Hepatocyte (in vitro differentiated cells): ENCODE results near the gene PRRG3. TPM values are rescaled to one million over a fixed set of nuclear protein-coding genes. Genes with fewer than 3 reads are reported as not detected.

Source experiments
- DNase-seq: peaks from one replicate; pipeline ENCODE4 v3.0.0-alpha.2; 2016; ENCODE audit warnings: low spot score
- H2AFZ ChIP-seq: fragments of 200-600 bp; sonication (generic); 2 replicates; pipeline ENCODE4 v1.6.0; 2016; ENCODE audit warnings: antibody characterized with exemption, mild to moderate bottlenecking
- H3K27ac ChIP-seq: fragments of 200-600 bp; sonication (generic); 2 replicates; pipeline ENCODE4 v1.5.1; 2016; ENCODE audit warnings: mild to moderate bottlenecking
- H3K27me3 ChIP-seq: fragments of 200-600 bp; sonication (generic); 2 replicates; pipeline ENCODE4 v1.6.1; 2016
- H3K36me3 ChIP-seq: fragments of 200-600 bp; sonication (generic); replicated peaks from 2 replicates; pipeline ENCODE4 v1.5.1; 2016; ENCODE audit warnings: low read depth; ENCODE audit not compliant: insufficient read depth
- H3K4me1 ChIP-seq: fragments of 200-600 bp; sonication (generic); 2 replicates; pipeline ENCODE4 v1.5.1; 2016; ENCODE audit warnings: mild to moderate bottlenecking, moderate library complexity; ENCODE audit not compliant: insufficient read depth
- H3K4me2 ChIP-seq: fragments of 200-600 bp; sonication (generic); 2 replicates; pipeline ENCODE4 v1.6.0; 2016
- H3K4me3 ChIP-seq: fragments of 200-600 bp; sonication (generic); 2 replicates; pipeline ENCODE4 v1.5.1; 2016; ENCODE audit warnings: mild to moderate bottlenecking
- H3K79me2 ChIP-seq: fragments of 200-600 bp; sonication (generic); 2 replicates; pipeline ENCODE4 v1.6.0; 2017; ENCODE audit warnings: mild to moderate bottlenecking
- H3K9me2 ChIP-seq: fragments of 200-600 bp; sonication (generic); replicated peaks from 2 replicates; pipeline ENCODE4 v1.6.0; 2017; ENCODE audit warnings: mild to moderate bottlenecking; ENCODE audit not compliant: insufficient read depth
- H3K9me3 ChIP-seq: fragments of 200-600 bp; sonication (generic); 2 replicates; pipeline ENCODE4 v1.5.1; 2016; ENCODE audit warnings: low read depth, mild to moderate bottlenecking
- H4K20me1 ChIP-seq: fragments of 200-600 bp; sonication (generic); 2 replicates; pipeline ENCODE4 v1.6.0; 2016; ENCODE audit warnings: mild to moderate bottlenecking; ENCODE audit not compliant: insufficient read depth, poor library complexity, severe bottlenecking
- CTCF ChIP-seq: fragments of 200-600 bp; sonication (generic); IDR thresholded peaks from 2 replicates; pipeline ENCODE4 v1.5.1; 2016; ENCODE audit warnings: antibody characterized with exemption, mild to moderate bottlenecking; ENCODE audit not compliant: poor library complexity
- EZH2 ChIP-seq: fragments of 200-600 bp; sonication (generic); IDR thresholded peaks from 2 replicates; pipeline ENCODE4 v1.6.1; 2016; ENCODE audit warnings: antibody characterized with exemption, mild to moderate bottlenecking, borderline replicate concordance
- EZH2phosphoT487 ChIP-seq: fragments of 200-600 bp; sonication (generic); IDR thresholded peaks from one replicate; pipeline ENCODE4 v1.6.1; 2018; ENCODE audit warnings: antibody characterized with exemption, mild to moderate bottlenecking, low read depth, moderate library complexity; ENCODE audit not compliant: unreplicated experiment, severe bottlenecking
- WGBS: methylation state at CpG from one replicate; pipeline ENCODE4 v1.1.6; 2016; ENCODE audit warnings: low lambda C conversion rate; ENCODE audit errors: missing lambda C conversion rate; 5-methylcytosine and 5-hydroxymethylcytosine counted together
- polyA plus RNA-seq: library from polyadenylated mRNA; unstranded; fragments of >200 nt; fragmentation: Nextera tagmentation; extraction: Ambion mirVana; gene quantifications from 2 replicates; pipeline ENCODE4 v1.2.1, GENCODE V29; 2016
- total RNA-seq: library from RNA; depleted of rRNA; stranded (reverse); fragments of >200 nt; gene quantifications from 2 replicates; pipeline ENCODE4 v1.2.3, GENCODE V29; 2014

The PRRG3 gene
- total and polyA plus RNA-seq, 2 experiments from 2014 or later = 0.17 to 0.22 TPM

- Histone ChIP-seq H3K4me3 (no peak overlapping the region), H3K9me3 (no peaks in the 10 kb centered on the region), H2AFZ (no peak overlapping the region), H3K27me3 (no peaks in the 10 kb centered on the region), H3K79me2 (no peaks in the 10 kb centered on the region), H3K27ac (no peak overlapping the region), H3K9me2 (no peaks in the 10 kb centered on the region), H3K4me1 (no peaks in the 10 kb centered on the region), H4K20me1 (no peaks in the 10 kb centered on the region), H3K36me3 (no peaks in the 10 kb centered on the region), H3K4me2 (no peak overlapping the region)
- DNase-seq = no peak
- no peak for TF ChIP-seq EZH2phosphoT487
- TF ChIP-seq CTCF = no peak
- TF ChIP-seq EZH2 = no peak
- WGBS = 55% methylated on average over 5 of the region's 5 CpGs
These were observed 15.9 kb downstream of the PRRG3 start for GRCh38 chrX:151711154-151711553.

- H3K9me3 ChIP-seq = no peaks in the 10 kb centered on the region
- DNase-seq = no peak
- H3K27ac ChIP-seq = no peak overlapping the region
- WGBS = 25% methylated on average over 2 of the region's 2 CpGs
- H3K9me2 ChIP-seq = no peaks in the 10 kb centered on the region
- TF ChIP-seq EZH2phosphoT487 = no peak
- no peak for TF ChIP-seq CTCF
- no peak for TF ChIP-seq EZH2
- no peak overlapping the region for H2AFZ ChIP-seq
- H3K36me3 ChIP-seq = no peaks in the 10 kb centered on the region
- H3K4me3 ChIP-seq = no peak overlapping the region
- H3K79me2 ChIP-seq = no peaks in the 10 kb centered on the region
- H3K4me1 ChIP-seq = no peaks in the 10 kb centered on the region
- H3K27me3 ChIP-seq = no peaks in the 10 kb centered on the region
- H4K20me1 ChIP-seq = no peaks in the 10 kb centered on the region
- H3K4me2 ChIP-seq = no peak overlapping the region
These were observed 16.5 kb downstream of the PRRG3 start for GRCh38 chrX:151711787-151712186.

GRCh38 chrX:151712253-151712652, 17.0 kb downstream of the PRRG3 start:
- 44% methylated on average over 3 of the region's 3 CpGs for WGBS
- Histone ChIP-seq H3K4me3 (no peak overlapping the region), H4K20me1 (no peaks in the 10 kb centered on the region), H3K36me3 (no peaks in the 10 kb centered on the region), H3K27me3 (no peaks in the 10 kb centered on the region), H3K27ac (no peak overlapping the region), H3K79me2 (no peaks in the 10 kb centered on the region), H3K9me2 (no peaks in the 10 kb centered on the region), H3K4me1 (no peaks in the 10 kb centered on the region), H3K4me2 (no peak overlapping the region), H3K9me3 (no peaks in the 10 kb centered on the region), H2AFZ (no peak overlapping the region)
- DNase-seq = no peak
- TF ChIP-seq CTCF = no peak
- TF ChIP-seq EZH2 = no peak
- no peak for TF ChIP-seq EZH2phosphoT487

- Histone ChIP-seq H3K36me3 (no peaks in the 10 kb centered on the region), H3K4me3 (no peak overlapping the region), H3K9me3 (no peaks in the 10 kb centered on the region), H3K4me1 (no peaks in the 10 kb centered on the region), H3K4me2 (no peak overlapping the region), H2AFZ (no peak overlapping the region), H3K9me2 (no peaks in the 10 kb centered on the region), H3K27me3 (no peaks in the 10 kb centered on the region), H4K20me1 (no peaks in the 10 kb centered on the region), H3K27ac (no peak overlapping the region), H3K79me2 (no peaks in the 10 kb centered on the region)
- TF ChIP-seq CTCF (no peak), EZH2 (no peak), EZH2phosphoT487 (no peak)
- peak; percentile 29 for DNase-seq
- WGBS = 57% methylated on average over 3 of the region's 3 CpGs
These were observed 18.6 kb downstream of the PRRG3 start for GRCh38 chrX:151713849-151714248.
